Transverse colon (tissue), 4 donors: Measurements from ENCODE around the gene DLG2.

Source experiments
- CTCF ChIP-seq, 5 experiments: fragments of 200-600 bp in 3 of 5; fragments of 450-650 bp in 2 of 5; sonication (generic) in 3 of 5; IDR thresholded peaks; 1 replicate in 2 of 5; 2 replicates in 3 of 5; pipeline ENCODE4 v1.5.1; 2016 to 2017; ENCODE audit warnings: antibody characterized with exemption in 5 of 5, inconsistent platforms in 3 of 5, mild to moderate bottlenecking in 2 of 5, moderate library complexity in 1 of 5
- POLR2A ChIP-seq: fragments of 450-650 bp; IDR thresholded peaks from one replicate; pipeline ENCODE4 v1.6.1; 2016; ENCODE audit warnings: antibody characterized with exemption, mild to moderate bottlenecking, moderate library complexity
- POLR2AphosphoS5 ChIP-seq, 3 donors: sonication (generic); formaldehyde crosslinking; IDR thresholded peaks; one replicate each; pipeline ENCODE4 v1.6.1; 2016; ENCODE audit warnings: antibody characterized with exemption in 3 of 3

GRCh38 chr11:85541683-85542082 lies 85.5 kb downstream of the DLG2 start:
- no peak for TF ChIP-seq CTCF (IDR thresholded peaks at IDR 0.05)
- no peak for TF ChIP-seq POLR2A
- no peak for TF ChIP-seq POLR2AphosphoS5 (IDR thresholded peaks at IDR 0.05)
